ENCODE measurements around the gene DOCK8.
"Not testable (repeated sequence)": the region's sequence is repeated elsewhere in the genome, so short reads cannot be mapped to it uniquely, and the experiment has no call there.

The DOCK8 gene

GRCh38 chr9:214648-215493, at the start of gene DOCK8:
TSS of gene DOCK8 (plus strand) at chr9:214865. CDS start at chr9:214977, 112 bp downstream.
- peak; percentile 53 for DNase-seq

GRCh38 chr9:169757-170156, 44.9 kb upstream of the DOCK8 start:
- DNase-seq: not testable (repeated sequence)

- DNase-seq: not testable (repeated sequence)
Observed at GRCh38 chr9:178140-178825, 36.4 kb upstream of the DOCK8 start.

GRCh38 chr9:178970-179383, 35.7 kb upstream of the DOCK8 start, which contains the start of gene ZNG1A:
TSS of gene ZNG1A (minus strand) at chr9:179056. CDS start at chr9:178969, 87 bp downstream.
- peak; percentile 89 for DNase-seq

- not testable (repeated sequence) for DNase-seq
Observed at GRCh38 chr9:199601-200000, 15.1 kb upstream of the DOCK8 start.

GRCh38 chr9:206481-206880, 8.2 kb upstream of the DOCK8 start:
- DNase-seq: no peak

GRCh38 chr9:209143-209758, 5.4 kb upstream of the DOCK8 start:
- no peak for DNase-seq

GRCh38 chr9:211036-211435, 3.6 kb upstream of the DOCK8 start:
- DNase-seq: no peak

GRCh38 chr9:211557-211956, 3.1 kb upstream of the DOCK8 start:
- no peak for DNase-seq

GRCh38 chr9:212297-212696, 2.4 kb upstream of the DOCK8 start:
- DNase-seq: no peak

GRCh38 chr9:213901-214300, 764 bp upstream of the DOCK8 start:
- DNase-seq: not testable (repeated sequence)

- DNase-seq: no peak
Observed at GRCh38 chr9:214351-214647, 366 bp upstream of the DOCK8 start.

- DNase-seq: no peak
Observed at GRCh38 chr9:215631-216155, 1.0 kb downstream of the DOCK8 start.

GRCh38 chr9:216866-217265, 2.2 kb downstream of the DOCK8 start:
- DNase-seq: no peak

- no peak for DNase-seq
Observed at GRCh38 chr9:217950-218349, 3.3 kb downstream of the DOCK8 start.

- DNase-seq: not testable (repeated sequence)
Observed at GRCh38 chr9:219036-219435, 4.4 kb downstream of the DOCK8 start.

GRCh38 chr9:219670-220365, 5.2 kb downstream of the DOCK8 start:
- DNase-seq: no peak

- no peak for DNase-seq
Observed at GRCh38 chr9:221989-222776, 7.5 kb downstream of the DOCK8 start.

GRCh38 chr9:223152-223551, 8.5 kb downstream of the DOCK8 start:
- no peak for DNase-seq

- no peak for DNase-seq
Observed at GRCh38 chr9:224026-224425, 9.4 kb downstream of the DOCK8 start.

- DNase-seq: no peak
Observed at GRCh38 chr9:224582-225520, 10.2 kb downstream of the DOCK8 start.
